ENCODE results near the gene RIC8A. TPM values are rescaled to one million over a fixed set of nuclear protein-coding genes. Genes with fewer than 3 reads are reported as not detected.

RIC8A gene
- total RNA-seq, result 126 and 147 TPM in 2 replicates

DNA sequence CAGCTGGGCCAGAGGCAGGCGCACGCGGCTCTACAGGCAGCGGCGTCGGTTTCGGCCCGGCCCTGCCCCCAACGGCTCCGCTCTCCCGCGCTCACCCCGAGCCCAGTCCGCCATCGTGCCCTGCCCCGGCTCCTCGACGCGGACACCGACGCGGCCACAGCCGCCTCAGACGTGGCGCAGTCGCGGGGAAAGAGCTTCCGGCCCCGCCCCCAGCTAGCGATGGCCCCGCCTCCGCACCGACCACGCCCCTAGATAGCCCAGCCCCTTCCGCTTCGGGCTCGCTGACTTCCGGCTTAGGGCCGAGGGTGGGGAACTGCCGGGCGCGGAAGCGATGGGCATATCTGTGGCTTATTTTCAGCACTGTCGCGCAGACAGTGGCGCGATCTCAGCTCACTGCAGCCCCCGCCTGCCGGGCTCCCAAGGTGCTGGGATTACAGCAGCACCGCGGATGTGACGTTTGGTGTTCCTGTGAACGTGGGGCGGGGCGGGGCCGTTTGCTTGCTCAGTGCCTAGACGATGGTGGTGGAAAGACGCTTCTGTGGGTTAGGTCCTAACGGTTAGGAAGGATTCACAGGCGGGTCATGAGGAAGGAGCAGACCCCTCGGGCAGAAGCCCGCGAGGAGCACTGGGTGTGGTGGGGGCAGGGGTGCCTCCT lies at the start of gene RIC8A, which contains the start of gene BET1L:
Gene RIC8A, plus strand, starts transcription at position 501 of the 655 bp plus-strand sequence. CDS start 1,147 bp downstream, outside the sequence.
Gene BET1L, minus strand, starts transcription at position 192 of the 655 bp plus-strand sequence. Its CDS starts 78 bp downstream, at position 114.

DNA sequence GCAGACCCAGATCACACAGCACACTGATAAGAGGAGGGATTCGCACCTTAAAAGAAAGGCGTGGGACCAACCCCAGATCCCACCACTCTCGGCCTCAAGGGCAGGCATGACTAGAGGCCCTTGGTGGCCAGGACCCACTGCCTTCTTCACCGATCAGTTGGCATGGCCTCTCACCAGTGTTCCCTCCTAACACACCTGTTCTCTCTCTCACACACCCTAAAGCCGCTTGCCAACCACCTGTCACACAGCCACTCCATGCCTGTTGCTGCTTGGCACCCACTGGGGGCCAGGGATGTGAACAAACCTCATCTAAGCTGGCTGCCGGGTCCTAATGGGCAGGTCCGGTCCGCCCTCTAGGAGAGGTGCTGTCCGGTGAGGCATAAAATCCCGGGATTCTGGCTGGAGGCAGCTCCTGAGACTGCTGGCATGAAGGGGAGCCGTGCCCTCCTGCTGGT lies 14.8 kb upstream of the RIC8A start, which contains the start of gene SCGB1C1:
Gene SCGB1C1, plus strand, starts transcription at position 405 of the 455 bp plus-strand sequence. Its CDS starts 22 bp downstream, at position 427.

DNA sequence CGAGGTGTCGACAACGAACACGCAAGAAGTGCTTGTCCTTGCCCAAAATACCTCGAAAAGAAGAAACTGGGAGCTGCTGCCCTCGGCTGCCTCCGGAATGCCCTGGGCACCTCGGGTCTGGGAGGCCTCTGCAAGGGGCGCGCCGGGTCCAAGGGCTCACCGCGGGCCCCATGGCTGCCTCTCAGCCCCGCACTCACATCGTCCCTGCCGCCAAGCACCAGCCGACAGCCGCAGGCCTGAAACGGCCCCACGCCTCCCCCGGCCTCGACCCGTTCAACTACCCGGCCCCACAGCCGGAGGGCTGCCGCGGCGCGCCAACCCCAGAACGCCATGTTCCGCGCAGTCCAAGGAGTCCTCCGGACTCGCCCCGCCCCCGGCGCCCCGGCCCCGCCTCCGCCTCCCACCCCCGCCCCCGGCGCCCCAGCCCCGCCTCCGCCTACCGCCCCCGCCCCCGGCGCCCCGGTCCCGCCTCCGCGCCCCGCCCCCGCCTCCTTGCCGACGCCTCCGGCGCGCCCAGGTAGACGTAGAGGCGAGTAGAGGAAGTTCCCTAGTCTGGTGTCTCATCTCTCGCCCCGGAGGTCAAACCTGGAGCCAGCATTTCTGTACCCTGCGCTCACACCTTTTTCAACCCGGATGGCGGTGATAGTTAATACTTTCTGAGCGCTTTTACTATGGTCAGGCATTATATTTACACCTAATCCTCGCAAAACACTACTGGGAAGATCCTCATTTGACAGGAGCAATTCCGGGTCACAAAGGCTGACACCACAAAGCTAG lies 28.7 kb downstream of the RIC8A start, which contains the start of gene SIRT3:
Gene SIRT3, minus strand, starts transcription at position 346 of the 777 bp plus-strand sequence. Its CDS starts 14 bp downstream, at position 332.

DNA sequence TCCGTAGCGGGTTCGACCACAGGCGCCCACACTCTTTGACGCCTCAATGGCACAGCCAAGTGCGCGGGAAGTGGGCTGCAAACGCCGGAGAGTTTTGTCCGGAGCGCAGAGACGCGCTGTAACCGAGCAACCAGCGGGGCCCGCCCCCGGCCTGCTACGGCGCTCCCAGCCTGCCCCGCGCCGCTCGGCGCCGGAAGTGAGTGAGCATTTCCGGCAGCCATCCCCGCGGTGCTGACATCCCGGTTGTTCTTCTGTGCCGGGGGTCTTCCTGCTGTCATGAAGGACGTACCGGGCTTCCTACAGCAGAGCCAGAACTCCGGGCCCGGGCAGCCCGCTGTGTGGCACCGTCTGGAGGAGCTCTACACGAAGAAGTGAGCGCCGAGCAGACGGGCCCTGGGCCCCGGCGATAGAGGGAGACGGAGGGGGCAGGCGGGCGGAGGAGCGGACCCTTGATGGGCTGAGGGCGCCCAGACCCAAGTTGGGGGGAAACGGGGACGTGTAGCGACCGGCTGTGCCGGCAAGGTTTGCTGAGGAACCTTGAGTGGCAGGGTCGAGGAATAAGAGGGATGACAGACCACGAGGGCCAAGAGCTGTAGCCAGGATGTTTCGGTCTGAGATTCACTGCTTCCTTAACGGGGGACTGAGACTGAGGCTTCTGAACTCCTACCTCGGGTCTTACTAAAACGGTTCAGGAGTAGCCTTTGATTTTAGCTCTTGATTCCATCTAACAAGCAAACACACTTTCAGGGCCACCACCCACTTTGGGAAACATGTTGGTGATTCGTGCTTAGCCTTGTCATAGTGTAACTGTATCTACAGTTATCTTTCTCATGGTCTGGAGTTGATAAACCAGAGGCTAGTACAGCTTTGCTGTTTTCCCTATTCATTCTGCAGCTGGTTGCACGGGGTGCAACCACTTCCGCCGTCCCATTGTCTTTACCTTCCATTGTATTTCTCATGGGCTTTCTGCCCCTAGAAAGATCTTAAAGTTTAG lies 29.6 kb downstream of the RIC8A start, which contains the start of gene PSMD13:
Gene PSMD13, plus strand, starts transcription at position 203 of the 994 bp plus-strand sequence. Its CDS starts 74 bp downstream, at position 277.

Other genes starting within 250 kb of the RIC8A start
- 1.9 TPM in 1 of 2 replicates, not detected in the other for gene SCGB1C1, start 14.6 kb upstream of the RIC8A start, total RNA-seq
- gene BET1L, start 309 bp upstream of the RIC8A start, total RNA-seq, result 19.2 and 28.1 TPM in 2 replicates
- gene SIRT3, start 28.6 kb downstream of the RIC8A start, total RNA-seq, result 8.0 and 27.6 TPM in 2 replicates
- gene PSMD13, start 29.3 kb downstream of the RIC8A start, total RNA-seq, result 72.1 and 147 TPM in 2 replicates
- gene NLRP6, start 70.7 kb downstream of the RIC8A start, total RNA-seq, result not detected in 2 replicates
- 6.5 and 14.6 TPM in 2 replicates for gene PGGHG, start 81.4 kb downstream of the RIC8A start, total RNA-seq
- gene IFITM5, start 91.8 kb downstream of the RIC8A start, total RNA-seq, result not detected in 2 replicates
- gene IFITM2, start 100.1 kb downstream of the RIC8A start, total RNA-seq, result 141 and 628 TPM in 2 replicates
- 12.9 and 305 TPM in 2 replicates for gene IFITM1, start 106.3 kb downstream of the RIC8A start, total RNA-seq
- 159 and 737 TPM in 2 replicates for gene IFITM3, start 113.2 kb downstream of the RIC8A start, total RNA-seq
- gene B4GALNT4, start 161.8 kb downstream of the RIC8A start, total RNA-seq, result 13.9 and 21.6 TPM in 2 replicates
- 3.3 and 8.2 TPM in 2 replicates for gene PKP3, start 186.5 kb downstream of the RIC8A start, total RNA-seq
- 48.6 and 96.8 TPM in 2 replicates for gene SIGIRR, start 207.3 kb downstream of the RIC8A start, total RNA-seq
- 3.1 and 15.8 TPM in 2 replicates for gene ANO9, start 234.3 kb downstream of the RIC8A start, total RNA-seq
- 46.6 and 69.7 TPM in 2 replicates for gene PTDSS2, start 242.6 kb downstream of the RIC8A start, total RNA-seq

Measured in mesangial cell (primary cell).